22Rv1 (cell line): Measurements from ENCODE around the gene CSF3R.
A peak's percentile ranks its signal among the peaks of the same experiment; 100 is the strongest.

Experiments used
- H3K27ac ChIP-seq: fragments of 450-650 bp; 2 replicates; pipeline ENCODE4 v1.5.1; 2017
- ZFX ChIP-seq: fragments of 450-650 bp; IDR thresholded peaks from 2 replicates; pipeline ENCODE4 v1.6.1; 2017; ENCODE audit warnings: antibody characterized with exemption, borderline replicate concordance
- TF ChIP-seq, protein P1 (sequence below): fragments of 450-650 bp; IDR thresholded peaks from 2 replicates; pipeline ENCODE4 v1.5.1; 2017; ENCODE audit warnings: mild to moderate bottlenecking

Gene CSF3R

DNA sequence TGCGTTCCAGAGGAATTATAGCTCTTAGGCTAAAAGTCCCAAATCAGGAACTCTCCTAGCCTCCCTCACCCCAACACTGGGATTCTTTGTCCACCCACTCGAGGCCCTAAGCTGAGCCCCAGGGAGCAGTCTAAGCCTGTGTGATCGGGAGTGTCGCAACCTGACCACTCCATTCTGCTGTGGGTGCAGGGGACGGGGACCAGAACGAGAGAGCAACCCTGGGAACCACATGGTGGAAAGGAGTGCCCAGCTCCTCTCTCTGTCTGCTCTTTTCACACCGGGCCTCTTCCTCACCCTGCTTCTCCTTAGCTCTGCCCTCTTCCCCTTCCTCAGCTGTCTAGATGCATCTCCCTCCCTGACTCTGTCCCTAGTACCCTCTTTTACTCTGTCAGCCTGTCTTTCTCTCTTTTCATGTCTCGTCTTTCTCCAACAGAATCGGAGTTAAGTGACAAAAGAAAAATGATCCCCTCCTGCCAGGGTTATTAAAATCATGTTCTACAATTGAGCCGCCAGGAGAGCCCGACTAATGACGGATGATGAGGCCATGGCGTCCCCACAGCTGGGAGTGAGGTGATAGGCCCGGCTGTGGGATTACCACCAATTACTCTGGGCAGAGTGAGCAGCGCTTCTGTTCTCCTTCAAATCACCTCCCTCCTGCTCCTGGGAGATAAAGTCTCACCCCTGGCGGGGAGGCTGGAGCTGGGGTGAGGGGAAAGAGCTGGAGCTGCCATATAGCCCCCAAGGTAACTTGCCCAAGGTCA, 34.5 kb upstream of the CSF3R start:
- TF ChIP-seq, protein P1, sequence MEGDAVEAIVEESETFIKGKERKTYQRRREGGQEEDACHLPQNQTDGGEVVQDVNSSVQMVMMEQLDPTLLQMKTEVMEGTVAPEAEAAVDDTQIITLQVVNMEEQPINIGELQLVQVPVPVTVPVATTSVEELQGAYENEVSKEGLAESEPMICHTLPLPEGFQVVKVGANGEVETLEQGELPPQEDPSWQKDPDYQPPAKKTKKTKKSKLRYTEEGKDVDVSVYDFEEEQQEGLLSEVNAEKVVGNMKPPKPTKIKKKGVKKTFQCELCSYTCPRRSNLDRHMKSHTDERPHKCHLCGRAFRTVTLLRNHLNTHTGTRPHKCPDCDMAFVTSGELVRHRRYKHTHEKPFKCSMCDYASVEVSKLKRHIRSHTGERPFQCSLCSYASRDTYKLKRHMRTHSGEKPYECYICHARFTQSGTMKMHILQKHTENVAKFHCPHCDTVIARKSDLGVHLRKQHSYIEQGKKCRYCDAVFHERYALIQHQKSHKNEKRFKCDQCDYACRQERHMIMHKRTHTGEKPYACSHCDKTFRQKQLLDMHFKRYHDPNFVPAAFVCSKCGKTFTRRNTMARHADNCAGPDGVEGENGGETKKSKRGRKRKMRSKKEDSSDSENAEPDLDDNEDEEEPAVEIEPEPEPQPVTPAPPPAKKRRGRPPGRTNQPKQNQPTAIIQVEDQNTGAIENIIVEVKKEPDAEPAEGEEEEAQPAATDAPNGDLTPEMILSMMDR: no peak
- no peak overlapping the region for H3K27ac ChIP-seq

DNA sequence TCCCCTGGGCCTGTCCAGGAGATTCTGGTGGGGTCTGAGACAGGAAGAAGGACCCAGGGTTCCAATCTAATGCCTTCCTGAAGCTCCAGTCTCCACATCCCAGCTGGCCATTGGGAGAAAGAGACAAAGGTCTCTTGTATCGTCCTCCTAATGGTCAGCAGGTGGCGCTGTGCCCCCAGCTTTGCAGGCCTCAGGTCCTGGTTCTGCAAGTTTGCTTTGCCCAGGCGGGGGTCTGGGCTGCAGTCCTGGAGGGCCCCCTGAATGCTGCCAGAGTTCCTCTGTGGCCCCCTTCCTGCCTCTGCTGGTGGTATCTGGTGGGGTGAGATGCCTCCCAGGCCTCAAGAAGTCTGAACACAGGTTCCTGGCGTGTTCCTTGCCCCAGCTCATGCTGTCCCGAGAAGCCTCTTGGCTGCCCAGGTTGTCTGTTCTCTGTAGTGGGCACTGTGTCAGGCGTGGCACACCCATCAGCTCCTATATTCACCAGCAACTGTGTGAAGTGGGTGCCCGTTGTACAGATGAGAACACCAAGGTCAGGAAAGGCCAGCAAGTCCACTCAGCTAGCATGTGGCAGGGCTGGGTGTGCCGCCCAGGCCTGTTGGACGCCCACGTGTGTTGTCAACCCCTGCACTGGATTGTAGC, 33.8 kb upstream of the CSF3R start:
- no peak overlapping the region for H3K27ac ChIP-seq
- TF ChIP-seq ZFX: no peak
- TF ChIP-seq, protein P1: peak; percentile 94

DNA sequence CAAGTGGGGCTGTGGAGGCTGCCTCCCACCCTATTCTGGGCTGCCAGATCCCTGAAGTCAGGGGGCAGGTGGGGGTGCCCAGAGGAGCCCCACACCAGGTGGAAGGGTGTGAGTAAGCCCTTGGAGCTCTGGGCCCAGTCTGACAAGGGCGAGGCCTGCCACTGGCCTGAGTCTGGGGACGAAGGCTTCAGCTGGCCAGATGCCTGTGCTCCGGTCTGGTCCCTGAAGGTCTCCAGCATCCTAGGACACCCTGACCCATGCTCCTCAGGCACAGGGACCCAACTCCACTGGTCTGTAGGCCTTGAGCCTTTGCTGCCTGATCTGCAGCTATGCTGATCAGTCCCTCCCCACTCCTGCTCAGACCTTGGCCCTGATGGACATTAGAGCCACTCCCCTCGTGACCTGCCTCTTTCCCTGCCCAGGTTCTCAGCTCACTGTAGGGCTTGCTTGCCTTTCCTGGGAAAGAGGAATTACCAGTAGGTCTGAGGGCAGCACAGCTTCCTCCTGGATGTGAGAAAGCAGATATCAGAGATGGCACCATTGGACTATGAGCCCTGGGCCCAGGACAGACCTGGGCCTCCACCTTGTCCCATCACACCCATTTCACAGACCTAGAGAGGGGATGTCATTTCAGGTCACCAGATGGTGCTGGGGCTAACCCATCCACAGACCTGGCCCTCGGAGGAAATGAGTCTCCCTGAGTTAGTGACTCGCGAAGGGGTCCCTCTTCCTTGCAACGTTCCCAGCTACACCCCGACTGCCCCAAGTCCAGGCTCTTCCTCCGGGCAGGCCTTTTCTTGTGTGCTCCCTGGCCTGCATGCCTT, 32.8 kb upstream of the CSF3R start:
- no peak overlapping the region for H3K27ac ChIP-seq
- TF ChIP-seq, protein P1: no peak
- no peak for TF ChIP-seq ZFX

DNA sequence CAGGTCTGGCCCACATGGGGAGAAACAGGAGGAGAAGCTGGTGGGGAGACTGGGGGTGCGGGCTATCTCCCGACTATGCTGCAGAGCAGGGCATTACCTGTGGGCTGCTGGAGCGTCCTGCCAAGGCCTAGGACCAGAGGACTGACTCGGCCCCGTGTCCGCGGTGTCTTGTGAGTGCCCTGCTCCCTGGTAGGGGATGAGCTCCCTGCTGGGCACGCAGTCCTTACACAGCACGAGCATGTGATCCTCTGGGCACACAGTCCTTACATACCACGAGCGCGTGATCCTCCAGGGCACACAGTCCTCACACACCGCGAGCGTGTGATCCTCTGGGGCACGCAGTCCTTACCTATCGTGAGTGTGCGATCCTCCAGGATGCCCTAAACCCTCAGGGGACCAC, 31.8 kb upstream of the CSF3R start:
- TF ChIP-seq, protein P1: no peak
- no peak for TF ChIP-seq ZFX

GRCh38 chr1:36513676-36514473, 31.2 kb upstream of the CSF3R start:
- no peak overlapping the region for H3K27ac ChIP-seq
- no peak for TF ChIP-seq ZFX
- TF ChIP-seq, protein P1: no peak

More for the DNA sequence above, 31.8 kb upstream of the CSF3R start:
- H3K27ac ChIP-seq: no peak overlapping the region

GRCh38 chr1:36512842-36513241, 30.1 kb upstream of the CSF3R start:
- no peak for TF ChIP-seq ZFX
- TF ChIP-seq, protein P1: no peak
- H3K27ac ChIP-seq: no peak overlapping the region
